Activated T-cell treated with anti-CD3 and anti-CD28 coated beads for 1 hour (primary cell): Measurements from ENCODE around the gene SPATA16.
"Not testable (repeated sequence)": the region's sequence is repeated elsewhere in the genome, so short reads cannot be mapped to it uniquely, and the experiment has no call there.

Source experiments
- DNase-seq: peaks from one replicate; pipeline ENCODE4 v3.0.0-alpha.2; 2020; ENCODE audit warnings: low read depth

The SPATA16 gene

DNA sequence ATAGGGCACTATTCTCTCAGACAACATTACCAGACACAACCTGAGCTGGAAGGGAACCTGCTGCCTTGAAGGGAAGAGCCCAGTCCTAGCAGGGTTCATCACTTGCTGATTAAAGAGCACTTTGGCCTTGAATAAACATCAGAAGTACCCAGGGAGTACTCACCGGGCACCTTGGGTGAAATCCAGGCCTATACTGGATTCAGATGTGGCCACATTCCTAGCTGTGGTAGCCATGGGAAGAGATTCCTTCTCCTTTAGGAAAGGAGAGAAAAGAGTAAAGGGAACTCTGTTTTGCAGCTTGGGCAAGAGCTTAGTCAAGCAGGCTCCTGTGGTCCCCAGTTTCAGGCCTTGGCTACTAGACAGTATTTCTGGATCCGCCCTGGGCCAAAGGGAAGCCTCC is 195.0 kb downstream of the SPATA16 start:
- no peak for DNase-seq

DNA sequence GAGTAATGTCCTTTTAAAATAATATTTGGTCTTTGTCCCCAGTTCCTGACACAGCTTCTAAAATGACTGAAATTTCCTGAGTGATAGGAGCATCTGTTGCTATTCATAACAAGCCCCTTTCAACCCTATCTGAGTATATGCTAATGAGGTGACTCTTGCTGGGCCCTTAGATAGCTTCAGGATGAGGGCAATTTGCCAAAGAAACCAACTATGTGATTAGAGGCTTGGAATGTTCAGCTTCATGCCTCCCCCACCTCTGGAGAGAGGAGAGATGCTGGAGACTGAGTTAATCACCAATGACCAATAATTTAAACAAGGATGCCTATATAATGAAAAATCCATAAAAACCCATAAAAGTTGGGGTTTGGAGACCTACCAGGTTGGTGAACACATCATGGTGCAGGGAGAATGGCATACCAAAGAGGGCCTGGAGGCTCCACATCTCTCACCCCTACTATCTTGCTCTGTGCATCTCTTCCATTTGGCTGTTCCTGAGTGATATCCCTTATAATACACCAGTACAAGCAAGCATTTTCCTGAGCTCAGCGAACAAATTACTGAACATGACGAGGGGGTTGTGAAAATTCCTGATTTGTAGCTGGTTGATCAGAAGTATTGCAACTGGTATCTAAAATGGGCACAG is 201.3 kb downstream of the SPATA16 start:
- no peak for DNase-seq

GRCh38 chr3:172938788-172939187 is 202.2 kb downstream of the SPATA16 start:
- no peak for DNase-seq

GRCh38 chr3:172931746-172932285 is 209.2 kb downstream of the SPATA16 start:
- DNase-seq, result no peak

DNA sequence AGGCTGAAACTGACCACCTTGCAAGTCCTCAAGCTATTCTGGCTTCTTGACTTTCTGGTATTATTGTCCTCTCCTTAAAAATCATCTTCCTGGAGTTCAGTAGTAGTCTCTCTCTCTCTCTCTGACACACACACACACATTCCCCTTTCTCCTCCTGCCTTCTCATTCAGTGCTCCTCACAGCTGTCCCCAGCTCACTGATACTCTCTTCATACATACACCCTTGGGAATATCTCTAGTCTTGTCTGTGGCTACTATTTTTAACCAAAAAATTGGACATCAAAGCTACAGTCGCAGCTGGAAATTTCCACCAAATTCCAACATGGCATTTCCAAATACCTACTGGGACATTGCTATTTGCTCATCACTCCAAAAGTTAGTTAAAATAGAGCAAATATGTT is 211.6 kb downstream of the SPATA16 start:
- DNase-seq, result no peak

GRCh38 chr3:172924546-172924945 is 216.5 kb downstream of the SPATA16 start:
- DNase-seq, result no peak

GRCh38 chr3:172919297-172919683 is 221.7 kb downstream of the SPATA16 start:
- DNase-seq, result no peak

DNA sequence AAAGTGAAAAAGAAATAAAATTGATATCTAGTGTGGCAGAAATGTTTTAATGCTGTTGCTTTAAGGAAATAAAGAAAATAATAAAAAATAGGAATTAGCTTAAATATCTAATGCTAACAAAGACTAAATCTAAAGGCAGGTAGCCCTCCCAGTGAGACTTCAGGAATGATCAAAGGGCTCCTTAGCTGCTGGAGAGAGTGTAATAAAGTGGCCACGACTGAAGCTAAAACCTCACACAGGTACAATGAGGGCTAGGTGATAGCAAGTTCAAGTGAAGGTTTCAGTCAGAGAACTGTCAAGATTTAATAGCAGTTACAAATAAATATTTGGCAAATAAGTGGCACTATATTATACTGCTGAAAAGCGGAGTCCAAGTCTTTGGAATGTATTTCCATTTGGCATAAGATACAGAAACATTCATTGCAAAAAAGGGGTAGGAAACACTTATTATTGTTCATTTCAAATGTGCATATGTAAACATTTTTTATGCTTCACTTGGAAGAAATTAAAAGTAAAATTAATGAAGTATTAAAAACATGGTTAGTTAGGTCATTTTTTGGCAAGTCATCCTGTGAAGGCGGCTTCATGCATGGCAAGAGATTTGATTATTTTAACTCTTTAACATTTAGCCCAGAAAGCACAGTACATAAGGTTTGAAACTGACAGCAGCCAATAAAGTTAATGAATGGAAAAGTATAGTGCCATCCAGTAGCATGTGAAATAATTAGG is 222.3 kb downstream of the SPATA16 start:
- no peak for DNase-seq

GRCh38 chr3:172918165-172918564 is 222.9 kb downstream of the SPATA16 start:
- DNase-seq, result no peak

- no peak for DNase-seq
Observed at GRCh38 chr3:172915911-172916514, 225.0 kb downstream of the SPATA16 start.

GRCh38 chr3:172914854-172915253 is 226.2 kb downstream of the SPATA16 start:
- DNase-seq, result no peak

DNA sequence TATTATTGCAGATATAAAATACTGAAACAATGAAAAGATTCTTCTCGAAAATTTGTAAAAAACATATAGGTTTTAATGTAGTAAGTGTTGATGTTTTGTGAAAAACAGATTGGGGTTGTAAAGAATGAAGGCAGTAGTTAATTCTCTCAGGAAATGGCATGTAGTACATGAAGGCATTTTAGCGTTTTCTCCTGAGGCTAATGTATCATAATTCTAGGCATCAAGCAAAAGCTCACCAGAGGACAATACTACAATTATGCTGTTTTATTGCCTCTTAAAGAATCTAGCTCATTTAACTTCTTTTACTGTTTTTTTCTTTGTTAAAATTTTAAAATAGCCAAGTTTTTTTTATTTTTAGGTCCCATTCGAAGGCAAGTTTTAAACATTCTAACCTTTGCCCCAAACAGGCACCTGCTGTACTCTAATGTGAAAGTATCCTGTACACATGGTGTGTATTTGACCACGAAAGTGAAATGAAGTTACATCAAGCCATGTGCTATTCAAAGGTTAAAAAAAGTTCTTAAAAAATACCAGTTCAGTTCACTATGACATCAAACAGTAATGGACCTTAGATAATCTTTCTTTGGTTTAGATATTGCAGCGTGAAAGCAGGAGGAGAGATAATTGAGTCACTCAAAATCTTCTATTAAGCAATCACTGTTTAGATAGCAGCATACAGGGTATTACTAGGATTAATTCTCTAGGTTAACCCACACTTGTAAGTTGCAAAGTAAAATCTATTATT is 227.0 kb downstream of the SPATA16 start:
- no peak for DNase-seq

DNA sequence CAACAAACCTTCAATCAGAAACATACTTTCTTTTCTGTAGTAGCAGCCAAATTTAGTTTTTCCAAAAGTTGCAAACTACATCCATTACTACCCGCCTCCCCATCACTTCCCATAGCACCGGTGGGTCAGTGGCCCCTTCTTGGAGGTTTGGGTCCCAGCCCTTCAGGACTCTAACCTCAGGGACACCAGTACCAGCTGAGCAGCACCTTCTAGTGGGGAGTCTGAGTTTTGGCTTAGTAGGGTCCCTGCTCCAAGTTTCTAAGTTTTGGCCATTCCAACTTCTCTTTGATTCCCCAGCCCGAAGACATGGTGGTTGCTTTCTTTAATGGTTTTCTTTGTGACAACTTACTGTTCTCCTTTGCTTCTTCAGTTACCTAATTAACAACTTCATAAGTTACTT is 229.9 kb downstream of the SPATA16 start:
- DNase-seq, result no peak

GRCh38 chr3:172908771-172909270 is 232.2 kb downstream of the SPATA16 start:
- DNase-seq, result no peak

DNA sequence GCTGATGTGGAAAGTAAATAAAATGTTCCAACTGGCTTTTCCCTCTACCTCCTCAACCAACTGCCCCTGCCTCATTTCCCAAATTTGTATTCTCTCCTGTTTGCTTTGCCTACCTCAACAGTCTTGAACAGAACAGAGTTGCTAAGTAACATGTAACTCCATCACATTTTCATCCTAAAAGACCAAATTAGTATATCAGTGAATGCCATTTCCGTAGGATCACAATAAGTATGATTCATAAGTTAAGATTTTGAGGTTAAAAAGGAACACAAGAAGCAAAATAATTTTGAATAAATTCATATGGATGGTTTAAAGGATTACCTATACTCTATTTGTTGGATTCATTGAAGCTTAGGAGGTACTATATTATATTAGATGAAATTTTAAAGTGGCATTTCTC is 235.6 kb downstream of the SPATA16 start:
- no peak for DNase-seq

GRCh38 chr3:172904711-172905373 is 236.2 kb downstream of the SPATA16 start:
- no peak for DNase-seq

- DNase-seq, result no peak
Observed at GRCh38 chr3:172903642-172904320, 237.3 kb downstream of the SPATA16 start.

DNA sequence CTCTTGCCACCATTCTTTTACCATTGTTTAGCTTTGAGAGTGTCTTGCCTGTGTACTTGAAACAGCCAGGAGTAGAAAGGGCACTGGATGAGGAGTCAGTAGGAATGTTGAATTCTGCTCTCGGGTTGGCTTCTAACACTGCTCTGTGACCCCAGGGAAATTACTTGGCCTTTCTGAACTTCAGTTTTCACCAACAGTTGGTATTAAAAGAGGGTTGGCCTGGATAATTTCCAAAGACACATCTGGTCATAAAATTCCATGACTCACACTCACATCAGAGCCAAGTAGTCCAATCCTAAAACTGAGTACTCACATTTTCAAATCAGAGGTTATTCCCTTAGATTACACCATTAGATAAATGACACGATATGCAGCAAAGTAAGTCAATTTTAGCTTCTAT is 248.9 kb downstream of the SPATA16 start:
- no peak for DNase-seq

- DNase-seq, result no peak
Observed at GRCh38 chr3:172885704-172886103, 255.3 kb downstream of the SPATA16 start.

GRCh38 chr3:172882563-172882962 is 258.5 kb downstream of the SPATA16 start:
- DNase-seq, result no peak

- DNase-seq, result not testable (repeated sequence)
Observed at GRCh38 chr3:172879381-172879780, 261.7 kb downstream of the SPATA16 start.
